ENCODE data around the gene LOXHD1. TPM values are rescaled to one million over a fixed set of nuclear protein-coding genes. Genes with fewer than 3 reads are reported as not detected.

Gene LOXHD1
- total and polyA plus RNA-seq, 2 of the 4 experiments (the other 2 are of a cell fraction) = not detected

GRCh38 chr18:46556590-46557206 is 100.3 kb downstream of the LOXHD1 start:
- Histone ChIP-seq H3K4me1 (ENCODE audit: control insufficient read depth, insufficient read depth, low read length) (no peaks in the 10 kb centered on the region), H3K4ac (ENCODE audit: low read depth, low read length) (no peak overlapping the region)

More at GRCh38 chr18:46556590-46557206, 100.3 kb downstream of the LOXHD1 start:
- Histone ChIP-seq H3K18ac (ENCODE audit: low read depth, low read length) (no peak overlapping the region), H3K4me3 (ENCODE audit: insufficient read depth, low read depth, low read length) (no peak overlapping the region), H4K8ac (ENCODE audit: low read depth in 2 of 2, low read length in 2 of 2) (no peak overlapping the region), H4K91ac (ENCODE audit: insufficient read depth, low read depth, low read length) (no peak overlapping the region), H3K9ac (ENCODE audit: low read depth, low read length) (no peak overlapping the region), H2AK9ac (replicated peaks; ENCODE audit: low read depth, low read length, poor library complexity) (no peak overlapping the region), H2BK5ac (ENCODE audit: low read depth, low read length, poor library complexity, severe bottlenecking) (no peak overlapping the region), H2BK120ac (ENCODE audit: low read depth, low read length) (no peak overlapping the region), H3K4me2 (ENCODE audit: low read depth, low read length) (no peak overlapping the region), H3K27ac (ENCODE audit: insufficient read depth, low read length) (no peak overlapping the region), H4K5ac (ENCODE audit: low read depth, low read length) (no peak overlapping the region), H3K14ac (replicated peaks; ENCODE audit: low read depth, low read length) (no peak overlapping the region), H2BK15ac (ENCODE audit: low read depth, low read length) (no peak overlapping the region), H2BK20ac (ENCODE audit: low read depth, low read length) (no peak overlapping the region), H3K9me1 (ENCODE audit: insufficient read depth, low read length) (no peaks in the 10 kb centered on the region; the same call in 1 of the 2 replicates), H4K20me1 (ENCODE audit: insufficient read depth, low read length) (no peaks in the 10 kb centered on the region), H3K36me3 (ENCODE audit: control insufficient read depth, insufficient read depth, low read length) (no peaks in the 10 kb centered on the region), H2AFZ (replicated peaks; ENCODE audit: low read length, poor library complexity) (no peak overlapping the region), H3K9me3 (ENCODE audit: control insufficient read depth, insufficient read depth, low read length) (no peaks in the 10 kb centered on the region), H2AK5ac (ENCODE audit: low read depth, low read length) (no peak overlapping the region), H3K79me1 (ENCODE audit: low read depth in 1 of 2, low read length in 2 of 2) (no peaks in the 10 kb centered on the region), H3K27me3 (ENCODE audit: control insufficient read depth, insufficient read depth, low read length) (no peaks in the 10 kb centered on the region), H3K56ac (ENCODE audit: extremely low read depth, insufficient read depth, low read length) (no peak overlapping the region), H3K23ac (ENCODE audit: low read depth, low read length) (no peak overlapping the region)
- ATAC-seq (ENCODE audit: low read depth) (no peak), DNase-seq (no peak)
- WGBS, 2 experiments (ENCODE audit: extremely low coverage in 2 of 2, insufficient read length in 1 of 2) = 57% methylated on average over 6 of the region's 10 CpGs; no CpG with 5 or more reads in 1 of the 2 experiments
- TF ChIP-seq MAFK (IDR thresholded peaks at IDR 0.05; ENCODE audit: low read depth, low read length) (no peak), CTCF (conservative IDR thresholded peaks at IDR 0.05; ENCODE audit: low read depth, low read length) (no peak), CHD1 (IDR thresholded peaks at IDR 0.05; ENCODE audit: low read depth, low read length) (no peak), NFE2L2 (IDR thresholded peaks at IDR 0.05; ENCODE audit: low read depth, low read length) (no peak), BHLHE40 (IDR thresholded peaks at IDR 0.05; ENCODE audit: low read depth, low read length) (no peak), MAZ (IDR thresholded peaks at IDR 0.05; ENCODE audit: borderline replicate concordance, low read depth, low read length) (no peak), MXI1 (IDR thresholded peaks at IDR 0.05; ENCODE audit: borderline replicate concordance, low read depth, low read length) (no peak), RAD21 (IDR thresholded peaks at IDR 0.05; ENCODE audit: low read length) (no peak), ELK1 (IDR thresholded peaks at IDR 0.05; ENCODE audit: borderline replicate concordance, low read depth, low read length) (no peak), CEBPB (IDR thresholded peaks at IDR 0.05; ENCODE audit: low read depth, low read length) (no peak), USF2 (IDR thresholded peaks at IDR 0.05; ENCODE audit: low read depth, low read length) (no peak), POLR2A (IDR thresholded peaks at IDR 0.05; ENCODE audit: low read depth, low read length) (no peak), FOS (IDR thresholded peaks at IDR 0.05; ENCODE audit: low read depth, low read length) (no peak)
- in situ Hi-C loops (cut with MboI; ENCODE audit: low sequenced_read_pairs) (no loop called here), intact Hi-C loops (cut with micrococcal nuclease) (no loop called here), dilution Hi-C loops (cut with HindIII; ENCODE audit: low sequenced_read_pairs, unreplicated experiment) (no loop called here)
- POLR2A ChIA-PET (ENCODE audit: unreplicated experiment) = no interaction called here
- CTCF ChIA-PET = no interaction called here
- BruUV-seq (replicated peaks) = no TSS peak
